ENCODE results near the gene ARID5B. TPM values are rescaled to one million over a fixed set of nuclear protein-coding genes. Genes with fewer than 3 reads are reported as not detected.

Gene ARID5B
- polyA plus RNA-seq, 3 donors: 1.00 to 2.5 (median 1.5) TPM

- no peak for TF ChIP-seq CTCF (IDR thresholded peaks at IDR 0.05)
- Histone ChIP-seq H3K4me3 (replicated peaks in 1 of 3; ENCODE audit: low read depth in 2 of 3, low read length in 3 of 3) (no peak overlapping the region), H3K9me3 (replicated peaks in 1 of 2; ENCODE audit: control insufficient read depth in 1 of 2, insufficient read depth in 1 of 2, low read length in 2 of 2) (no peaks in the 10 kb centered on the region), H3K9ac (ENCODE audit: insufficient read depth, low read length, poor library complexity, severe bottlenecking) (no peak overlapping the region), H3K4me1 (ENCODE audit: control insufficient read depth in 1 of 2, insufficient read depth in 2 of 2, low read length in 2 of 2) (peaks cover 17 to 18% of the 10 kb centered on the region in 2 donors), H3K79me2 (ENCODE audit: insufficient read depth, low read length) (peaks cover 55% of the 10 kb centered on the region), H2AFZ (ENCODE audit: insufficient read depth, low read depth, low read length, poor library complexity, severe bottlenecking) (no peak overlapping the region), H3K4me2 (replicated peaks; ENCODE audit: extremely low read depth, low read length, poor library complexity, severe bottlenecking) (no peak overlapping the region), H3K36me3 (replicated peaks in 1 of 2; ENCODE audit: control insufficient read depth in 1 of 2, insufficient read depth in 2 of 2, low read length in 2 of 2) (no peaks in the 10 kb centered on the region), H4K20me1 (ENCODE audit: insufficient read depth, low read length) (no peaks in the 10 kb centered on the region), H3K27ac (ENCODE audit: low read depth in 1 of 2, low read length in 2 of 2) (no peak overlapping the region), H3K27me3 (ENCODE audit: control insufficient read depth in 2 of 2, insufficient read depth in 2 of 2, low read length in 2 of 2) (no peaks in the 10 kb centered on the region)
- WGBS (ENCODE audit: insufficient coverage): no CpG with 5 or more reads among the region's 2 CpGs
- Mint-ChIP-seq H3K27ac (no peak overlapping the region), H3K36me3 (peaks cover 6 to 7% of the 10 kb centered on the region in 2 donors), H3K4me3 (no peak overlapping the region), H3K27me3 (ENCODE audit: low read depth in 3 of 3) (peaks cover 0 to 2% (median 0%) of the 10 kb centered on the region in 3 donors), H3K4me1 (peaks cover 19% of the 10 kb centered on the region), H3K9me3 (peaks cover 0 to 4% (median 0%) of the 10 kb centered on the region in 7 donors)
- intact Hi-C loops (cut with micrococcal nuclease): loop anchor here in 1 of 2 donors (10.0 kb wide), 1 partner anchor 248 kb away; no protein-coding TSS in a partner anchor
- no peak for DNase-seq
Measured at GRCh38 chr10:61907011-61907410, 5.5 kb downstream of the ARID5B start.

DNA sequence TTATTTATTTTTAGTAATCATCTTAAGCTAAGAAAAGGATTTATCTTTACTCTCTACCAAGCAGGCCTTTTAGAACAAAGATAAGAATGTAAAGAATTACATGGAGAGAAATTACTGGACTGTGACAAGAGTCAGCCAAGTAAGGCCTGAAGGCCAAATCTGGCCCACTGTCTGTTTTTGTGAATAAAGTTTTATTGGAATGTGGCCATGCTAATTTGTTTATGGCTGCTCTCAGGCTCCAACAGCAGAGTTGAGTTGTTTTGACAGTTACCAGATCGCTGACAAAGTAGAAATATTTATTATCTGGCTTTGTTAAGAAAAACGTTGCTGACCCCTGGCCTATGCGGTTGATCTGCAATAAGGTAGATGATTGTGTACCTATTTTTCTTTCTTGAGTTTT, 6.1 kb downstream of the ARID5B start:
- no peak overlapping the region for H3K4me3 ChIP-seq (replicated peaks in 1 of 3; ENCODE audit: low read depth in 2 of 3, low read length in 3 of 3)
- H3K27me3 Mint-ChIP-seq (ENCODE audit: low read depth in 3 of 3): peaks cover 0 to 2% (median 0%) of the 10 kb centered on the region in 3 donors
- no peak overlapping the region for H3K4me2 ChIP-seq (replicated peaks; ENCODE audit: extremely low read depth, low read length, poor library complexity, severe bottlenecking)
- H3K4me3 Mint-ChIP-seq: no peak overlapping the region
- H3K4me1 Mint-ChIP-seq: peaks cover 19% of the 10 kb centered on the region
- intact Hi-C loops (cut with micrococcal nuclease): loop anchor here in 1 of 2 donors (10.0 kb wide), 1 partner anchor 247 kb away; no protein-coding TSS in a partner anchor
- H3K36me3 ChIP-seq (replicated peaks in 1 of 2; ENCODE audit: control insufficient read depth in 1 of 2, insufficient read depth in 2 of 2, low read length in 2 of 2): no peaks in the 10 kb centered on the region
- TF ChIP-seq CTCF (IDR thresholded peaks at IDR 0.05): no peak
- DNase-seq: no peak
- H4K20me1 ChIP-seq (ENCODE audit: insufficient read depth, low read length): no peaks in the 10 kb centered on the region
- H3K9ac ChIP-seq (ENCODE audit: insufficient read depth, low read length, poor library complexity, severe bottlenecking): no peak overlapping the region
- H3K27ac Mint-ChIP-seq: no peak overlapping the region
- H3K9me3 Mint-ChIP-seq: peaks cover 0 to 4% (median 0%) of the 10 kb centered on the region in 7 donors
- H2AFZ ChIP-seq (ENCODE audit: insufficient read depth, low read depth, low read length, poor library complexity, severe bottlenecking): no peak overlapping the region
- no peak overlapping the region for H3K27ac ChIP-seq (ENCODE audit: low read depth in 1 of 2, low read length in 2 of 2)
- WGBS (ENCODE audit: insufficient coverage): 100% methylated on average over 1 of the region's 3 CpGs
- H3K4me1 ChIP-seq (ENCODE audit: control insufficient read depth in 1 of 2, insufficient read depth in 2 of 2, low read length in 2 of 2): peaks cover 16 to 18% of the 10 kb centered on the region in 2 donors
- peaks cover 7% of the 10 kb centered on the region in 2 donors for H3K36me3 Mint-ChIP-seq
- H3K27me3 ChIP-seq (ENCODE audit: control insufficient read depth in 2 of 2, insufficient read depth in 2 of 2, low read length in 2 of 2): no peaks in the 10 kb centered on the region
- H3K79me2 ChIP-seq (ENCODE audit: insufficient read depth, low read length): peaks cover 49% of the 10 kb centered on the region
- H3K9me3 ChIP-seq (replicated peaks in 1 of 2; ENCODE audit: control insufficient read depth in 1 of 2, insufficient read depth in 1 of 2, low read length in 2 of 2): no peaks in the 10 kb centered on the region
